GM12873 (cell line): Measurements from ENCODE around the gene SUCLG1.

ENCODE experiments used
- TF ChIP-seq, protein P1 (sequence below): IDR thresholded peaks from 2 replicates; pipeline ENCODE4 v1.5.1; 2012; ENCODE audit warnings: low read depth, mild to moderate bottlenecking, moderate library complexity, low read length, control low read depth; ENCODE audit not compliant: insufficient read depth; ENCODE audit errors: missing control alignments

SUCLG1 gene

DNA sequence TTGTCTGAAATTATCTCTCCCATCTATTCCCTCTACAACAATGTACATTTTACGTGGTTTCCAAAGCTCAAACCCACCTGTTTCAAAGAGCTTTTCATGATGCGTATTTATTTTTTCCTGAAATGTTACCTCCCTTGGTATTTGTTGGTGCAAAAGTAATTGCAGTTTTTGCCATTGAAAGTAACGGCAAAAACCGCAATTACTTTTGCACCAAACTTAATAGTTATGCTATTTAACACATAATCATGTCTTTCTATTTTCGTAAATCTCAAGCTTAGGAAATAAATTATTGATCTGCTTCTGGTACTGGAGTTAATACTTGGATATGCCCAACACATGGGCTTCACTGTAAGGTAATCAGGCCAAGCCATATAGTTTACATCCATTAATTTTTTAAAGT, 85.2 kb downstream of the SUCLG1 start:
- TF ChIP-seq, protein P1, sequence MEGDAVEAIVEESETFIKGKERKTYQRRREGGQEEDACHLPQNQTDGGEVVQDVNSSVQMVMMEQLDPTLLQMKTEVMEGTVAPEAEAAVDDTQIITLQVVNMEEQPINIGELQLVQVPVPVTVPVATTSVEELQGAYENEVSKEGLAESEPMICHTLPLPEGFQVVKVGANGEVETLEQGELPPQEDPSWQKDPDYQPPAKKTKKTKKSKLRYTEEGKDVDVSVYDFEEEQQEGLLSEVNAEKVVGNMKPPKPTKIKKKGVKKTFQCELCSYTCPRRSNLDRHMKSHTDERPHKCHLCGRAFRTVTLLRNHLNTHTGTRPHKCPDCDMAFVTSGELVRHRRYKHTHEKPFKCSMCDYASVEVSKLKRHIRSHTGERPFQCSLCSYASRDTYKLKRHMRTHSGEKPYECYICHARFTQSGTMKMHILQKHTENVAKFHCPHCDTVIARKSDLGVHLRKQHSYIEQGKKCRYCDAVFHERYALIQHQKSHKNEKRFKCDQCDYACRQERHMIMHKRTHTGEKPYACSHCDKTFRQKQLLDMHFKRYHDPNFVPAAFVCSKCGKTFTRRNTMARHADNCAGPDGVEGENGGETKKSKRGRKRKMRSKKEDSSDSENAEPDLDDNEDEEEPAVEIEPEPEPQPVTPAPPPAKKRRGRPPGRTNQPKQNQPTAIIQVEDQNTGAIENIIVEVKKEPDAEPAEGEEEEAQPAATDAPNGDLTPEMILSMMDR, result no peak
